ENCODE measurements around the gene CHID1. TPM values are rescaled to one million over a fixed set of nuclear protein-coding genes. Genes with fewer than 3 reads are reported as not detected.

The CHID1 gene
- total and polyA plus RNA-seq, 2 donors (not counting 1 experiment from before 2014, with no cell fraction given), result 31.0 to 68.1 TPM

GRCh38 chr11:830295-831117, 80.1 kb downstream of the CHID1 start:
- H3K4me1 Mint-ChIP-seq, result peaks cover 53% of the 10 kb centered on the region
- H3K27me3 ChIP-seq (replicated peaks in 1 of 4; ENCODE audit: control extremely low read depth in 1 of 4, control insufficient read depth in 3 of 4, insufficient read depth in 4 of 4, low read length in 3 of 4), result peaks cover 0 to 65% (median 20%) of the 10 kb centered on the region in 4 experiments
- H3K9me3 ChIP-seq (ENCODE audit: control extremely low read depth in 1 of 3, control insufficient read depth in 2 of 3, insufficient read depth in 1 of 3, low read length in 2 of 3), result peaks cover 0 to 15% (median 0%) of the 10 kb centered on the region in 3 donors
- TF ChIP-seq EZH2 (IDR thresholded peaks at IDR 0.05; ENCODE audit: borderline replicate concordance, insufficient read depth, low read depth, low read length, poor library complexity, severe bottlenecking), result no peak
- TF ChIP-seq CTCF (IDR thresholded peaks at IDR 0.05), result no peak
- POLR2A ChIA-PET, result interaction anchor here (0.7 to 6.4 kb wide), 5 partner anchors 11 to 35 kb away, joined by 3 to 57 read pairs (median 11); partner anchors contain the start of genes PNPLA2, POLR2L and TSPAN4
- peaks cover 54% of the 10 kb centered on the region for H4K20me1 ChIP-seq (ENCODE audit: control insufficient read depth, insufficient read depth, low read length, poor library complexity, severe bottlenecking)
- intact Hi-C loops (cut with micrococcal nuclease), result loop anchor here (1.0 kb wide), 1 partner anchor 10 kb away; no protein-coding TSS in a partner anchor
- H3K9me3 Mint-ChIP-seq (ENCODE audit: insufficient read depth), result no peaks in the 10 kb centered on the region
- peak overlapping the region; percentile 99 for H3K4me2 ChIP-seq (replicated peaks; ENCODE audit: low read depth, low read length, poor library complexity, severe bottlenecking)
- H3K4me3 Mint-ChIP-seq, result peak overlapping the region; percentile 88
- peak overlapping the region in 4 of 5 experiments; percentile 36 to 55 (median 48) for H3K4me3 ChIP-seq (ENCODE audit: control extremely low read depth in 1 of 5, extremely low read depth in 1 of 5, insufficient read depth in 1 of 5, low read depth in 2 of 5, low read length in 4 of 5)
- no peak overlapping the region for H3K27ac Mint-ChIP-seq
- H3K27ac ChIP-seq (ENCODE audit: low read length in 2 of 2), result no peak overlapping the region
- no peaks in the 10 kb centered on the region for H3K79me2 ChIP-seq (ENCODE audit: control insufficient read depth, insufficient read depth, low read length)
- H3K27me3 Mint-ChIP-seq, result peaks cover 7% of the 10 kb centered on the region
- H3K4me1 ChIP-seq (ENCODE audit: control insufficient read depth in 2 of 2, insufficient read depth in 2 of 2, low read length in 2 of 2), result peaks cover 69 to 76% of the 10 kb centered on the region in 2 donors
- 1% methylated on average over 66 of the region's 78 CpGs for WGBS (ENCODE audit: insufficient coverage)
- H3K9ac ChIP-seq (ENCODE audit: low read length), result peak overlapping the region; percentile 68
- no peaks in the 10 kb centered on the region for H3K36me3 ChIP-seq (replicated peaks in 1 of 2; ENCODE audit: control extremely low read depth in 1 of 2, control insufficient read depth in 1 of 2, extremely low read depth in 1 of 2, insufficient read depth in 2 of 2, low read length in 1 of 2)
- peak overlapping the region; percentile 78 for H2AFZ ChIP-seq (ENCODE audit: insufficient read depth, low read depth, low read length, poor library complexity, severe bottlenecking)
- DNase-seq (peak; percentile 79), ATAC-seq (ENCODE audit: low read depth) (peak; percentile 65)
- CTCF ChIA-PET, result interaction anchor here (0.7 to 1.4 kb wide), 3 partner anchors 18 to 21 kb away, joined by 3 read pairs; partner anchors contain the start of gene RPLP2
